ENCODE data around the gene NCBP3.

NCBP3 gene

DNA sequence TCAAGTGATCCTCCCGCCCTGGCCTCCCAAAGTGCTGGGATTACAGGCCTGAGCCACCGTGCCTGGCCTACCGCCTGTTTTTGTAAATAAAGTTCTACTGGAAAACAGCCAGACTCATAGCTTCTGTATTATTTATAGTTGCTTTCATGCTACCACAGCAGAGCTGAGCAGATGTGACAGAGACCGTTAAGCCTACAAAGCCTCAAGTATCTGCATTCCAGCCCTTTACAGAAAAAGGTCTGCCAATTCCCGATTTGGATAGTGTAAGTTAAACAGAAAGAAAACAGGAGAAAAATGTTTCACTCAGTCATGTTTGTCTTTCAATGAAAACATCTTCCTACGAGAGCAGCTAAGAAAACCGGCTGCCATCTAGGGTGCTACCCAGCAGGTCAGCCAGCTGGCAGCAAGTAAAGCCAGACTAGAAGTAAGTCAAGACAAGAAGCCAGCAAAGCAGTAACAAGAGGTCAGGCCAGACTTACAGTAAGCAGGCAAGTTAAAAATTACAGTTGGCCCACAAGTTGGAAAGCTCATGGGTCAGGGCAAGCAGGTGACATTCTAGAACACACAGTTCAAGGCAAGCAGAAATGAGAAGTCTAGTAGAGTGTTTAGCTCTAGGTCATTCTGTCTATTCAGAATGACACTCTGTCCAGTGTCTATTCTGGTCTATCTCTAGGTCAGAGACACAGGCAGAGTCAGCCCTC lies 17.7 kb downstream of the NCBP3 start:
- Histone ChIP-seq H3K79me2 (ENCODE audit: control insufficient read depth, insufficient read depth, low read length, unreplicated experiment) (no peaks in the 10 kb centered on the region), H3K4me1 (ENCODE audit: control insufficient read depth, insufficient read depth, low read length, unreplicated experiment) (no peaks in the 10 kb centered on the region), H3K4me3 (ENCODE audit: low read depth, low read length) (no peak overlapping the region), H3K27me3 (ENCODE audit: insufficient read depth, low read length) (no peaks in the 10 kb centered on the region), H3K36me3 (ENCODE audit: insufficient read depth, low read length) (peaks cover 16% of the 10 kb centered on the region), H3K27ac (ENCODE audit: low read depth, low read length) (no peak overlapping the region), H2AFZ (ENCODE audit: low read length, unreplicated experiment) (no peak overlapping the region)

DNA sequence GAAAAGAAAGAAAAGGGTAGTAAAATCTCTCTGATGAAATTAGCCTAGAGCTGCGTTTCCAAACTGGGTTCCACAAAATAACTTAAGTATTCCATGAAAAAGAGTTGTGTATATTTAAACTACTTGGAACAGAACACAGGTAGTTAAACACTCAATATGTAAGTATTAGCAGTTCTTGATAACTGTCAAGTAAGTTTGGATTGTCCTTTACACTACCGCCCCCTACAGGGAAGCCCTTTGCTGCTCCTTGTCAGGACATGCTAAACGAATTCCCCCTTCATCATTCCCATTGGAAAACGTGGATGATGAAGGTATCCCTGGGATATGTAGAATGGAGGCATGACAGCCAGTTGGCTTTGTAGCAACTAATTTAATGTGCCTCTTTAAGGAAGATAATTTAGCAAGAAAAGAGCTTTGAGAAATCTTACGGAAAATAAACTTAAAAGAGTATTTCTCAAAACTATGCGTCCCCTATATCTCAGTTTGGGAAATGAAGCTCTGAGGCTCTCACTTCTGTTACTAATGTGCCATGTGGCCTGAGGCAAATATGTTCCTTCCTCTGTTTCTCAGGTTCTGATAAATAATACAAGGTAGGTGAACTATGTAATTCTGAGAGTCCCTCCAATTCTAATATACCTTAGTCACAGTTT lies 18.8 kb downstream of the NCBP3 start:
- Histone ChIP-seq H3K27ac (ENCODE audit: low read depth, low read length) (no peak overlapping the region), H3K27me3 (ENCODE audit: insufficient read depth, low read length) (no peaks in the 10 kb centered on the region), H2AFZ (ENCODE audit: low read length, unreplicated experiment) (no peak overlapping the region), H3K4me1 (ENCODE audit: control insufficient read depth, insufficient read depth, low read length, unreplicated experiment) (no peaks in the 10 kb centered on the region), H3K79me2 (ENCODE audit: control insufficient read depth, insufficient read depth, low read length, unreplicated experiment) (no peaks in the 10 kb centered on the region), H3K36me3 (ENCODE audit: insufficient read depth, low read length) (peaks cover 16% of the 10 kb centered on the region), H3K4me3 (ENCODE audit: low read depth, low read length) (no peak overlapping the region)

DNA sequence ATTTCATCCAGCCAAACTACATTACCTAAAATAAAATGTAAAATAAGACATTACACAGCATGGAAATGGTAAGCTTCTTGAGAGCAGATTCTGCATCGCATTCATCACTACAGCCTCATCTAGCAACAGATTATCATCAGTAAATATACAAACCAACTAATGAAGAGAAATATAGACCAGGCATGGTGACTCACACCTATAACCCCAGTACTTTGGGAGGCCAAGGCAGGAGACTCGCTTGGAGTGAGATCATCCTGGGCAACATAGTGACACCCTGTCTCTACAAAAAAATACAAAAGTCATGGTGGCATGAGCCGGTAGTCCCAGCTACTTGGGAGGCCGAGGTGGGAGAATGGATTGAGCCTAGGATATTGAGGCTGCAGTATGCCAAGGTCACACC lies 19.9 kb downstream of the NCBP3 start:
- Histone ChIP-seq H3K27me3 (ENCODE audit: insufficient read depth, low read length) (no peaks in the 10 kb centered on the region), H3K27ac (ENCODE audit: low read depth, low read length) (no peak overlapping the region), H3K4me1 (ENCODE audit: control insufficient read depth, insufficient read depth, low read length, unreplicated experiment) (no peaks in the 10 kb centered on the region), H2AFZ (ENCODE audit: low read length, unreplicated experiment) (no peak overlapping the region), H3K4me3 (ENCODE audit: low read depth, low read length) (no peak overlapping the region), H3K79me2 (ENCODE audit: control insufficient read depth, insufficient read depth, low read length, unreplicated experiment) (no peaks in the 10 kb centered on the region), H3K36me3 (ENCODE audit: insufficient read depth, low read length) (peaks cover 16% of the 10 kb centered on the region)

DNA sequence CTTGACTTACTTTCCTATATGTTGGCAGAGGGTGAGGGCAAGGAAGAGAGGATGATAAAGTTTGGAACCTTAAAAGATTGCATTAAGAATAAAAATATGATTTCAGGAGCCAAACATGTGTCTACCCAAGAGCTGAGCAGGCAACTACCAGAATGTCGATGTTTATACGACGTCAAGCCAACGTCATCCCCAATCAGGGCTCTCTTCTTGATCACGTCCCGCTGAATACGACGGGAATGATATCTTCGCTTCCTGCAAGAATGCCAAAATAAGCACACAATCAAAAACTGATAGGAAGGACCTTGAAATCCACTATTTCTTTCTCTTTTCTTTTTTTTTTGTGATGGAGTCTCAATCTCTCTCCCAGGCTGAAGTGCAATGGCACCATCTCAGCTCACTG lies 24.9 kb downstream of the NCBP3 start:
- H3K27ac ChIP-seq (ENCODE audit: low read depth, low read length) = no peak overlapping the region
- H3K36me3 ChIP-seq (ENCODE audit: insufficient read depth, low read length) = peaks cover 16% of the 10 kb centered on the region

DNA sequence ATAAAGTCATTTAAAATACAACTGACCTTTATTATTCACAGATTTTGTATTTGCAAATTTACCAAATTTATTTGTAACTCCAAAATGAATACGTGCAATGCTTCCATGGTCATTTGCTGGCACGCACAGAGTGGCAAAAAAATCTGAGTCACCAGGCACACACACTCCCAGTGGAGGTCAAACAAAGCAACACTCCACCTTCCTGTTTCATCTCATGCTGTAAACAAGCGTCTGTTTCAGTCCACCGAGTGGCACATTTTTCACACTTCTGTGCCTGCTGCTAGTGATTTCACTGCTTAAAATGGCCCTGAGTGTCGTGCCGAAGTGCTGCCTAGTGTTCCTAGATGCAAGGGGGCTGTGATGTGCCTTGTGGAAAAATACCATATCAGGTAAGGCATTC lies 27.3 kb downstream of the NCBP3 start:
- Histone ChIP-seq H3K27me3 (ENCODE audit: insufficient read depth, low read length) (no peaks in the 10 kb centered on the region), H3K4me1 (ENCODE audit: control insufficient read depth, insufficient read depth, low read length, unreplicated experiment) (no peaks in the 10 kb centered on the region), H3K27ac (ENCODE audit: low read depth, low read length) (no peak overlapping the region), H2AFZ (ENCODE audit: low read length, unreplicated experiment) (no peak overlapping the region), H3K4me3 (ENCODE audit: low read depth, low read length) (no peak overlapping the region), H3K36me3 (ENCODE audit: insufficient read depth, low read length) (peaks cover 10% of the 10 kb centered on the region), H3K79me2 (ENCODE audit: control insufficient read depth, insufficient read depth, low read length, unreplicated experiment) (no peaks in the 10 kb centered on the region)

More for the DNA sequence above, 24.9 kb downstream of the NCBP3 start:
- no peaks in the 10 kb centered on the region for H3K27me3 ChIP-seq (ENCODE audit: insufficient read depth, low read length)
- H3K4me3 ChIP-seq (ENCODE audit: low read depth, low read length) = no peak overlapping the region
- H3K4me1 ChIP-seq (ENCODE audit: control insufficient read depth, insufficient read depth, low read length, unreplicated experiment) = no peaks in the 10 kb centered on the region
- H2AFZ ChIP-seq (ENCODE audit: low read length, unreplicated experiment) = no peak overlapping the region
- no peaks in the 10 kb centered on the region for H3K79me2 ChIP-seq (ENCODE audit: control insufficient read depth, insufficient read depth, low read length, unreplicated experiment)

DNA sequence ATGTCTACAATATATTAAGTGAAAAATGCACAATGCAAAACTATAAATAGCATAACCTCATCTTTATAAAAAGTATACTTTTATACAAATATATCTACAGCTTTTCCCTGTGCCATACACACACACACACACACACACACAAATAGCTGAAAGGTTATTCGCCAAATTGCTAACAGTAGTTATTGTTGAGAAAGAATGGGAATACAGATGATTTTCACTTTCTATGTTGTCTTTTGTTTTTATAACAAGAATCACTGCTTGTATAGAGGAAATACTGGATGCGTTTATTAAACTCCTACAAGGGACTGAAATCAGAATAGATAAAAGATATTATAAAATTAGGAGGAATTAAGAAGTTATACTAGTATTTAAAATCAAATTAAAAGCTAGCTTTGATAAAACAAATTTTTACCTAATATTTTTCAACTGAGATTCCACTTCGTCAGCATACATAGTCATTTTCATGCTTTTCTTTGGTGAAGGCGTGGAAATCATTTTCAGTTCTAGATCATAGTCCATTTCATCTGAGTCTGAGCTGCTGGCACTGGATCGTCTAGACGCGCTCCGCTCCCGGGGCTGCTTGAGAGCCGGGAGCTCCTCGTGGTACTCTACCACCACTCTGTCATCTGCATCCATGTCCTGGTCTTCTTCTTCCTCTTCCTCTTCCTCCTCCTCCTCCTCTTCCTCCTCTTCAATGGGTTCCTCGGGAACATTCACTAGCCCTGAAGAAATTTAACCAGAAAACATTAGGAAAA lies 28.0 kb downstream of the NCBP3 start:
- Histone ChIP-seq H3K79me2 (ENCODE audit: control insufficient read depth, insufficient read depth, low read length, unreplicated experiment) (no peaks in the 10 kb centered on the region), H3K36me3 (ENCODE audit: insufficient read depth, low read length) (peaks cover 10% of the 10 kb centered on the region), H3K4me1 (ENCODE audit: control insufficient read depth, insufficient read depth, low read length, unreplicated experiment) (no peaks in the 10 kb centered on the region), H3K4me3 (ENCODE audit: low read depth, low read length) (no peak overlapping the region), H3K27ac (ENCODE audit: low read depth, low read length) (no peak overlapping the region), H3K27me3 (ENCODE audit: insufficient read depth, low read length) (no peaks in the 10 kb centered on the region), H2AFZ (ENCODE audit: low read length, unreplicated experiment) (no peak overlapping the region)

DNA sequence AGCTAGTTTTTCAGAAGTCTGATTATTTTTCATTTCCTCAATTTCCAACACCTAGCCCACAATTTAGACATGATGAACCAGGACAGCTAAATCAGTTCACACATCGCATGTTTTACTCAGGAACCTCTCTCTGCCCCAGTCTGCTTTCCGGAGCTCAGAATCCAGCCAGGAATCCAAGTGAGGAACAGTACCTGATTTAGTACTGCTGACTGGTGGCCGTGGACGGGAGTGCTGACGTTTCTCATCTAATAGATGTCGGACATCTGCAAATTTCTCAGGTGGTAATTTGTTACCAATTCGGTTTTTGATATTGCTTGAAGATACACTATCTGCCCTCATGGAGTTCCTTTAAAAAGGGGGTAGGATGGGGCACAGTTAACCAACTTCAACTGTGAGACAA lies 30.1 kb downstream of the NCBP3 start:
- H3K4me3 ChIP-seq (ENCODE audit: low read depth, low read length) = no peak overlapping the region
- no peak overlapping the region for H2AFZ ChIP-seq (ENCODE audit: low read length, unreplicated experiment)
- H3K27me3 ChIP-seq (ENCODE audit: insufficient read depth, low read length) = no peaks in the 10 kb centered on the region
- H3K79me2 ChIP-seq (ENCODE audit: control insufficient read depth, insufficient read depth, low read length, unreplicated experiment) = no peaks in the 10 kb centered on the region
- peaks cover 10% of the 10 kb centered on the region for H3K36me3 ChIP-seq (ENCODE audit: insufficient read depth, low read length)
- H3K4me1 ChIP-seq (ENCODE audit: control insufficient read depth, insufficient read depth, low read length, unreplicated experiment) = no peaks in the 10 kb centered on the region
- no peak overlapping the region for H3K27ac ChIP-seq (ENCODE audit: low read depth, low read length)

DNA sequence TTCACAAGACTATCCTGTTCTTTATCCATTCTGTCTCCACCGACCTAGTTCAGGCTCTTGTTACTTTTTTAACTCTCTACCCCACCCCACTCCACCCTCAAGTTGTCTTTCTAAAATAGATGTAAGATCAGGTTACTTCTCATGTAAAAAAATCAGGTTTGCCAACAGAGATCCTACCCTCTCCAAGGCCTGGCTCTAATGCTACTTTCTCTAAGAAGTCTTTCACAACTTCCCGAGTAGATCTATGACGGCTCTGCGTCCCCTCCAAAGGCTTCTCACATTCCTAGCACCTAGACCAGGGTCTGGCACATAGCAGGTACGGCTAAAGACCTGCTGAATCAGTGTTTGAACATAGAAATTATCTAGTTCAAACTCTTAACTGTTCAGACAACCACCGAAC lies 30.9 kb downstream of the NCBP3 start:
- Histone ChIP-seq H3K27me3 (ENCODE audit: insufficient read depth, low read length) (no peaks in the 10 kb centered on the region), H2AFZ (ENCODE audit: low read length, unreplicated experiment) (no peak overlapping the region), H3K4me3 (ENCODE audit: low read depth, low read length) (no peak overlapping the region), H3K36me3 (ENCODE audit: insufficient read depth, low read length) (peaks cover 10% of the 10 kb centered on the region), H3K79me2 (ENCODE audit: control insufficient read depth, insufficient read depth, low read length, unreplicated experiment) (no peaks in the 10 kb centered on the region), H3K4me1 (ENCODE audit: control insufficient read depth, insufficient read depth, low read length, unreplicated experiment) (no peaks in the 10 kb centered on the region), H3K27ac (ENCODE audit: low read depth, low read length) (no peak overlapping the region)

DNA sequence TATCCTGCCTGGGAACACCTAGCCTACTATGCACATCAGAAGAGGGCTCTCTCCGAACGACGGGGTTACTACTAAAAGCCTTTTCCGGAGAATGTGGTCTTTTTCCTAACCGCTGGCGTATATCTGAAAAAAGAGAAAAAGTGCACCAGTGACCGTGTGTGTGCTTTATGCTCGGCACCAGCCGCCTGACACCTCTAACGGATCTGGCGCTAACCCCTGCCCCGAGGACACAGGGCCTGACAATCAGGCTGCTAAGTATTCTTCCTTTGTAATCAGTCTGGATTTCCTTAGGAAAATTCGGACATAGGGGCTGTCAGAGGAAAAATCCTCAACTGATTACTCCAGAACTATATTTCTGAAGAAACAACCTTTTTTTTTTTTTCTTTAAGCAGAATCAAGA lies 31.7 kb downstream of the NCBP3 start:
- Histone ChIP-seq H3K4me3 (ENCODE audit: low read depth, low read length) (no peak overlapping the region), H3K27ac (ENCODE audit: low read depth, low read length) (no peak overlapping the region), H3K79me2 (ENCODE audit: control insufficient read depth, insufficient read depth, low read length, unreplicated experiment) (no peaks in the 10 kb centered on the region), H2AFZ (ENCODE audit: low read length, unreplicated experiment) (no peak overlapping the region), H3K27me3 (ENCODE audit: insufficient read depth, low read length) (no peaks in the 10 kb centered on the region), H3K4me1 (ENCODE audit: control insufficient read depth, insufficient read depth, low read length, unreplicated experiment) (no peaks in the 10 kb centered on the region), H3K36me3 (ENCODE audit: insufficient read depth, low read length) (peaks cover 10% of the 10 kb centered on the region; the same call in 1 of the 2 replicates)

DNA sequence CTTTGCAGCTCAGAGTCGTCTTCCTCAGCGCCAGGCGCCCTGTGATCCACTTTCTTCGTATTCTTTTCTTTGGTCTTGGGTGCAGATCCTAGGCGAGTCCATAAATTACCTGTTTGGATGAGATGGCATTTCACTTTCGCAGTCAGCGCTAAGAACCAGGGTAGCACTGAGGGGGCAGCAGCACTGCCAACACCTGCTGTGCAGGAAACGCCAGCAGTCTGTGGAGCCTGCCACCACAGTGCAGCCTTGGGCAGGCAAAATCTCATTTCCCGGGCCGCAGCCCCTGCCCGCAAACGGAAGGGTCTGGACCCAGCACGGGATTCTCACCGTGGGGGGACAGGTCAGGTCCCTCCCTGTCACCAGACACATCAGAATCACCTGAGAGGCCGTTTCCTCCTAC lies 32.9 kb downstream of the NCBP3 start:
- Histone ChIP-seq H3K4me3 (ENCODE audit: low read depth, low read length) (no peak overlapping the region), H3K79me2 (ENCODE audit: control insufficient read depth, insufficient read depth, low read length, unreplicated experiment) (no peaks in the 10 kb centered on the region), H3K27ac (ENCODE audit: low read depth, low read length) (no peak overlapping the region), H2AFZ (ENCODE audit: low read length, unreplicated experiment) (no peak overlapping the region), H3K4me1 (ENCODE audit: control insufficient read depth, insufficient read depth, low read length, unreplicated experiment) (no peaks in the 10 kb centered on the region), H3K27me3 (ENCODE audit: insufficient read depth, low read length) (no peaks in the 10 kb centered on the region), H3K36me3 (ENCODE audit: insufficient read depth, low read length) (peaks cover 7% of the 10 kb centered on the region; the same call in 1 of the 2 replicates)
